Raji (cell line): ENCODE results near the gene NEDD4L.

Experiments
- POLR2A ChIP-seq: IDR thresholded peaks from 2 replicates; pipeline ENCODE4 v1.6.1; 2011; ENCODE audit warnings: low read depth, low read length, control low read depth; ENCODE audit not compliant: insufficient read depth

Gene NEDD4L

GRCh38 chr18:58391231-58391825 lies 347.3 kb downstream of the NEDD4L start:
- no peak for TF ChIP-seq POLR2A

- TF ChIP-seq POLR2A, result no peak
Measured at GRCh38 chr18:58391932-58392323, 347.9 kb downstream of the NEDD4L start.

- no peak for TF ChIP-seq POLR2A
Measured at GRCh38 chr18:58392324-58393000, 348.4 kb downstream of the NEDD4L start.

- TF ChIP-seq POLR2A, result no peak
Measured at GRCh38 chr18:58393295-58393694, 349.3 kb downstream of the NEDD4L start.

GRCh38 chr18:58394046-58394445 lies 350.0 kb downstream of the NEDD4L start:
- no peak for TF ChIP-seq POLR2A

- no peak for TF ChIP-seq POLR2A
Measured at GRCh38 chr18:58394602-58395425, 350.8 kb downstream of the NEDD4L start.

GRCh38 chr18:58396144-58396543 lies 352.1 kb downstream of the NEDD4L start:
- no peak for TF ChIP-seq POLR2A

GRCh38 chr18:58396966-58397365 lies 352.9 kb downstream of the NEDD4L start:
- no peak for TF ChIP-seq POLR2A

- TF ChIP-seq POLR2A, result no peak
Measured at GRCh38 chr18:58397385-58398132, 353.5 kb downstream of the NEDD4L start.

- TF ChIP-seq POLR2A, result no peak
Measured at GRCh38 chr18:58398648-58399398, 354.8 kb downstream of the NEDD4L start.

- no peak for TF ChIP-seq POLR2A
Measured at GRCh38 chr18:58400331-58400870, 356.4 kb downstream of the NEDD4L start.

GRCh38 chr18:58401191-58401590 lies 357.2 kb downstream of the NEDD4L start:
- TF ChIP-seq POLR2A, result no peak

GRCh38 chr18:58402247-58402646 lies 358.2 kb downstream of the NEDD4L start:
- no peak for TF ChIP-seq POLR2A

GRCh38 chr18:58402951-58403702 lies 359.1 kb downstream of the NEDD4L start:
- no peak for TF ChIP-seq POLR2A
